Measurements from ENCODE around the gene BMX.

The BMX gene

GRCh38 chrX:15566244-15566643 lies 65.6 kb downstream of the BMX start:
- no peak for DNase-seq (ENCODE audit: low read depth)
- H3K4me3 ChIP-seq (ENCODE audit: low read length), result no peak overlapping the region
- TF ChIP-seq, protein P1, sequence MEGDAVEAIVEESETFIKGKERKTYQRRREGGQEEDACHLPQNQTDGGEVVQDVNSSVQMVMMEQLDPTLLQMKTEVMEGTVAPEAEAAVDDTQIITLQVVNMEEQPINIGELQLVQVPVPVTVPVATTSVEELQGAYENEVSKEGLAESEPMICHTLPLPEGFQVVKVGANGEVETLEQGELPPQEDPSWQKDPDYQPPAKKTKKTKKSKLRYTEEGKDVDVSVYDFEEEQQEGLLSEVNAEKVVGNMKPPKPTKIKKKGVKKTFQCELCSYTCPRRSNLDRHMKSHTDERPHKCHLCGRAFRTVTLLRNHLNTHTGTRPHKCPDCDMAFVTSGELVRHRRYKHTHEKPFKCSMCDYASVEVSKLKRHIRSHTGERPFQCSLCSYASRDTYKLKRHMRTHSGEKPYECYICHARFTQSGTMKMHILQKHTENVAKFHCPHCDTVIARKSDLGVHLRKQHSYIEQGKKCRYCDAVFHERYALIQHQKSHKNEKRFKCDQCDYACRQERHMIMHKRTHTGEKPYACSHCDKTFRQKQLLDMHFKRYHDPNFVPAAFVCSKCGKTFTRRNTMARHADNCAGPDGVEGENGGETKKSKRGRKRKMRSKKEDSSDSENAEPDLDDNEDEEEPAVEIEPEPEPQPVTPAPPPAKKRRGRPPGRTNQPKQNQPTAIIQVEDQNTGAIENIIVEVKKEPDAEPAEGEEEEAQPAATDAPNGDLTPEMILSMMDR (conservative IDR thresholded peaks at IDR 0.05; ENCODE audit: low read length), result no peak

GRCh38 chrX:15567267-15567666 lies 66.7 kb downstream of the BMX start:
- no peak for DNase-seq (ENCODE audit: low read depth)
- H3K4me3 ChIP-seq (ENCODE audit: low read length), result no peak overlapping the region
- TF ChIP-seq, protein P1 (conservative IDR thresholded peaks at IDR 0.05; ENCODE audit: low read length), result no peak

DNA sequence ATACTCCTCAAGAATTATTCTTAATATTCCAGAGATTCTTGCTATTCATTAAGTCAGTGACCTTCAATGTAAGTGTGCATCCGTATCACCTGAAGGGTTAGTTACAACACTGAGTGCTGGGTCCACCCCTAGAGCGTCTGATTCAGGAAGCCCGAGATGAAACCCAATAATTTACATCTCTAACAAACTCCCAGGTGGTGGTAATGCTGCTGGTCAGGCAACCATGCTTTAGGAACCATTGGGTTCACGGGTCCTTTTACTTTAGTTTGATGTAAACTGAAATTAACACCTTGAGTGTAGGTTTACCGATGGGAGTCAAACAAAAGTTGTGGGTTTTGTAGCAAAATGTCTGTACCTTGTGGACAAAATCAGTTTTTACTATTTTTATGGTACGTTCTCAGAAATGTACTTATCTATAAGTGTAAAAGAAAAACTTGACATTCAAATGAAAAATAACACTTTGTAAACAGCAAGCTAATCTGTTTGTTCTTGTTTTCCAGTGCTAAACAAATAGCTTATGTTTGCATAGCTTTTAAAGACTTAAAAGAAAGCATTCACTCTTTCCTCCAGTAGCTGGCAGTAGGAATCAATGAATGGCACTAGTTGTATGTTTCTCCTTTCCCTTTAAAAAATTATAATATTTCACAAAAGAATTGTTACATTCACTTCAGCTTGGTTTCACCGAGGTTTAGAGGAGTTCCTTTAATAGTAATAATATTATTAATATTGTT lies 67.4 kb downstream of the BMX start:
- DNase-seq (ENCODE audit: low read depth), result no peak
- TF ChIP-seq, protein P1 (conservative IDR thresholded peaks at IDR 0.05; ENCODE audit: low read length), result no peak
- no peak overlapping the region for H3K4me3 ChIP-seq (ENCODE audit: low read length)

- no peak for DNase-seq (ENCODE audit: low read depth)
- TF ChIP-seq, protein P1 (conservative IDR thresholded peaks at IDR 0.05; ENCODE audit: low read length), result no peak
- no peak overlapping the region for H3K4me3 ChIP-seq (ENCODE audit: low read length)
Measured at GRCh38 chrX:15570145-15570544, 69.5 kb downstream of the BMX start.

DNA sequence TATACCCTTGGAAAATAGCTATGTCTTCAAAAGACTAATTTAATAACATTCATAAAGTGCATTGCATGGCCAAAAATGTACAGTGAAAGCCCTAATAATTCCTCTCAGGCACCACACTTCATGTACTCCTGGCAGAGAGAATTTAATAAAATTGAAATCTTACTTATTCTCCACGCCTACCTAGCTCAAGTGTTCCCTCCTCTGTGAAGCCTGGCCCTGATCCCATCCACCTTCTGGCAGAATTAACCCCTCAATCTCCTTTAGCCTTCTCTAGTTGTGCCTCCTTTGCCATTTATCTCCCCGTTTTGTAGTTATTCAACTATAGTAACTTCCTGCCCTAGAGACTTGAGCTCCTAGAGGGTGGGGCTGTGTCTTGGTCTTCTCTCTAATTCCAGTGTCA lies 73.4 kb downstream of the BMX start:
- no peak for DNase-seq (ENCODE audit: low read depth)
- TF ChIP-seq, protein P1 (conservative IDR thresholded peaks at IDR 0.05; ENCODE audit: low read length), result no peak
- H3K4me3 ChIP-seq (ENCODE audit: low read length), result no peak overlapping the region

DNA sequence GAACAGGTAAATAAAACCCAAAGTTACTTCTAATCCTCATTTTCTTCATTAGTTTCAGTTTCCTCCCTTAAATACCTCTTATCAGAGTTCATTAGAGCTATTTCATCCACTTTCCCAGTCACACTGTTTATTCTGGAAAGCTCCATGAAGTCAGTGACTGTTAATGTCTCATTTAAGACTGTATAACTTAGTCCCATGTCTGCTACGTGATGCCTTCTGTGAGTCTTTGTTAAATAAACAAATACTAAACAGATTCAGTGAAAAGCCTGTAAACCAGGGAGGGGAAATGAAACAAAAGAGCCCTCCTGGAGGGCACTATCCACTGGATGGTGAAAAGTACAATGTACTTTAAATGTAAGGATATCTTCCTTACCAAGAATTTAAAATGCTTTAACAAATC lies 75.4 kb downstream of the BMX start:
- H3K4me3 ChIP-seq (ENCODE audit: low read length), result no peak overlapping the region
- no peak for DNase-seq (ENCODE audit: low read depth)
- TF ChIP-seq, protein P1 (conservative IDR thresholded peaks at IDR 0.05; ENCODE audit: low read length), result no peak

Data from AG10803 (cell line).